Measurements from ENCODE around the gene GK.
"Not testable (repeated sequence)": the region's sequence is repeated elsewhere in the genome, so short reads cannot be mapped to it uniquely, and the experiment has no call there.

GK gene

GRCh38 chrX:30748342-30748960 is 95.2 kb downstream of the GK start:
- no peak for TF ChIP-seq CTCF (IDR thresholded peaks at IDR 0.05; ENCODE audit: borderline replicate concordance, control extremely low read depth, extremely low read depth, insufficient read depth, missing control alignments)
- DNase-seq (ENCODE audit: low spot score): no peak
- in situ Hi-C loops (cut with MboI; ENCODE audit: low sequenced_read_pairs, unreplicated experiment): loop anchor here (25.0 kb wide), 1 partner anchor 914 kb away; no protein-coding TSS in a partner anchor

GRCh38 chrX:30751497-30751896 is 98.3 kb downstream of the GK start:
- TF ChIP-seq CTCF (IDR thresholded peaks at IDR 0.05; ENCODE audit: borderline replicate concordance, control extremely low read depth, extremely low read depth, insufficient read depth, missing control alignments): no peak
- no peak for DNase-seq (ENCODE audit: low spot score)
- in situ Hi-C loops (cut with MboI; ENCODE audit: low sequenced_read_pairs, unreplicated experiment): no loop called here

GRCh38 chrX:30762755-30763154 is 109.5 kb downstream of the GK start:
- in situ Hi-C loops (cut with MboI; ENCODE audit: low sequenced_read_pairs, unreplicated experiment): no loop called here
- no peak for TF ChIP-seq CTCF (IDR thresholded peaks at IDR 0.05; ENCODE audit: borderline replicate concordance, control extremely low read depth, extremely low read depth, insufficient read depth, missing control alignments)
- no peak for DNase-seq (ENCODE audit: low spot score)

- DNase-seq (ENCODE audit: low spot score); in situ Hi-C loops (cut with MboI; ENCODE audit: low sequenced_read_pairs, unreplicated experiment): not testable (repeated sequence)
These were observed 120.5 kb downstream of the GK start for GRCh38 chrX:30773764-30774163.

GRCh38 chrX:30777575-30777974 is 124.4 kb downstream of the GK start:
- DNase-seq (ENCODE audit: low spot score): no peak
- in situ Hi-C loops (cut with MboI; ENCODE audit: low sequenced_read_pairs, unreplicated experiment): no loop called here
- no peak for TF ChIP-seq CTCF (IDR thresholded peaks at IDR 0.05; ENCODE audit: borderline replicate concordance, control extremely low read depth, extremely low read depth, insufficient read depth, missing control alignments)

GRCh38 chrX:30779453-30780030 is 126.3 kb downstream of the GK start:
- no peak for DNase-seq (ENCODE audit: low spot score)
- no peak for TF ChIP-seq CTCF (IDR thresholded peaks at IDR 0.05; ENCODE audit: borderline replicate concordance, control extremely low read depth, extremely low read depth, insufficient read depth, missing control alignments)
- in situ Hi-C loops (cut with MboI; ENCODE audit: low sequenced_read_pairs, unreplicated experiment): no loop called here

All from GM13976 (cell line).